ENCODE data around the gene ARHGEF2. TPM values are rescaled to one million over a fixed set of nuclear protein-coding genes. Genes with fewer than 3 reads are reported as not detected.

Gene ARHGEF2
- total and polyA plus RNA-seq, 2 donors (not counting 1 experiment from before 2014, with no cell fraction given), result 241 to 245 TPM

- Histone ChIP-seq H3K4me3 (ENCODE audit: control extremely low read depth in 1 of 5, extremely low read depth in 1 of 5, insufficient read depth in 1 of 5, low read depth in 2 of 5, low read length in 4 of 5) (no peak overlapping the region), H3K4me1 (ENCODE audit: control insufficient read depth in 2 of 2, insufficient read depth in 2 of 2, low read length in 2 of 2) (peaks cover 63 to 84% of the 10 kb centered on the region in 2 donors), H3K9me3 (ENCODE audit: control extremely low read depth in 1 of 3, control insufficient read depth in 2 of 3, insufficient read depth in 1 of 3, low read length in 2 of 3) (no peaks in the 10 kb centered on the region), H3K36me3 (replicated peaks in 1 of 2; ENCODE audit: control extremely low read depth in 1 of 2, control insufficient read depth in 1 of 2, extremely low read depth in 1 of 2, insufficient read depth in 2 of 2, low read length in 1 of 2) (peaks cover 11 to 85% of the 10 kb centered on the region in 2 experiments), H3K9ac (ENCODE audit: low read length) (no peak overlapping the region), H2AFZ (ENCODE audit: insufficient read depth, low read depth, low read length, poor library complexity, severe bottlenecking) (no peak overlapping the region), H3K27ac (ENCODE audit: low read length in 2 of 2) (peak overlapping the region in 1 of 2 donors; percentile 79), H3K27me3 (replicated peaks in 1 of 4; ENCODE audit: control extremely low read depth in 1 of 4, control insufficient read depth in 3 of 4, insufficient read depth in 4 of 4, low read length in 3 of 4) (no peaks in the 10 kb centered on the region), H4K20me1 (ENCODE audit: control insufficient read depth, insufficient read depth, low read length, poor library complexity, severe bottlenecking) (peaks cover 85% of the 10 kb centered on the region), H3K4me2 (replicated peaks; ENCODE audit: low read depth, low read length, poor library complexity, severe bottlenecking) (no peak overlapping the region), H3K79me2 (ENCODE audit: control insufficient read depth, insufficient read depth, low read length) (peaks cover 88% of the 10 kb centered on the region)
- no peaks in the 10 kb centered on the region for H3K9me3 Mint-ChIP-seq (ENCODE audit: insufficient read depth)
- no peak overlapping the region for H3K4me3 Mint-ChIP-seq
- peaks cover 80% of the 10 kb centered on the region for H3K4me1 Mint-ChIP-seq
- WGBS (ENCODE audit: insufficient coverage), result 92% methylated on average over 8 of the region's 9 CpGs
- ChIA-PET POLR2A (interaction anchor here (0.8 to 1.8 kb wide), 2 partner anchors 8 to 15 kb away, joined by 3 to 5 read pairs; no protein-coding TSS in a partner anchor), CTCF (interaction anchor here (0.7 to 5.4 kb wide), 5 partner anchors 11 to 22 kb away, joined by 3 to 39 read pairs (median 4); partner anchors contain the start of gene ARHGEF2)
- no peak for ATAC-seq (ENCODE audit: low read depth)
- TF ChIP-seq EZH2 (IDR thresholded peaks at IDR 0.05; ENCODE audit: borderline replicate concordance, insufficient read depth, low read depth, low read length, poor library complexity, severe bottlenecking), result no peak
- TF ChIP-seq, protein P1, sequence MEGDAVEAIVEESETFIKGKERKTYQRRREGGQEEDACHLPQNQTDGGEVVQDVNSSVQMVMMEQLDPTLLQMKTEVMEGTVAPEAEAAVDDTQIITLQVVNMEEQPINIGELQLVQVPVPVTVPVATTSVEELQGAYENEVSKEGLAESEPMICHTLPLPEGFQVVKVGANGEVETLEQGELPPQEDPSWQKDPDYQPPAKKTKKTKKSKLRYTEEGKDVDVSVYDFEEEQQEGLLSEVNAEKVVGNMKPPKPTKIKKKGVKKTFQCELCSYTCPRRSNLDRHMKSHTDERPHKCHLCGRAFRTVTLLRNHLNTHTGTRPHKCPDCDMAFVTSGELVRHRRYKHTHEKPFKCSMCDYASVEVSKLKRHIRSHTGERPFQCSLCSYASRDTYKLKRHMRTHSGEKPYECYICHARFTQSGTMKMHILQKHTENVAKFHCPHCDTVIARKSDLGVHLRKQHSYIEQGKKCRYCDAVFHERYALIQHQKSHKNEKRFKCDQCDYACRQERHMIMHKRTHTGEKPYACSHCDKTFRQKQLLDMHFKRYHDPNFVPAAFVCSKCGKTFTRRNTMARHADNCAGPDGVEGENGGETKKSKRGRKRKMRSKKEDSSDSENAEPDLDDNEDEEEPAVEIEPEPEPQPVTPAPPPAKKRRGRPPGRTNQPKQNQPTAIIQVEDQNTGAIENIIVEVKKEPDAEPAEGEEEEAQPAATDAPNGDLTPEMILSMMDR (IDR thresholded peaks at IDR 0.05), result no peak
- no peaks in the 10 kb centered on the region for H3K27me3 Mint-ChIP-seq
- peak overlapping the region; percentile 91 for H3K27ac Mint-ChIP-seq
- intact Hi-C loops (cut with micrococcal nuclease), result no loop called here
- no peak for DNase-seq
Measured at GRCh38 chr1:155966135-155966534, 12.2 kb downstream of the ARHGEF2 start.

DNA sequence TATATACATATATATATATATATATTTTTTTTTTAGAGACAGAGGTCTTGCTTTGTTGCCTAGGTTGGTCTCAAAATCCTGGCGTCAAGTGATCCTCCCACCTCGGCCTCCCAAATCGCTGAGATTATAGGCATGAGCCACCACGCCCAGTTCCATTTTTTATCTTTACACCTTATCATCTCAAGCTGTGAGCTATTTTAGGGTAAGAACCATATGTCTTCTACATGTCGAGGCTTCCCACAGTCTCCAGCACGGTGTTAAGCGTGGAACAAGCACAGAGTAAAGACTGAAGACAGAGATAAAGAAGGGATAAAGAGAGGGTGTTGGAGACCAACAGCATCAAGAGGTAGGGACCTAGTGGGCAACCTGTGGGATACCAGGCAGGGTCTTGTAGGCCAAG lies 14.2 kb downstream of the ARHGEF2 start:
- no peaks in the 10 kb centered on the region for H3K9me3 ChIP-seq (ENCODE audit: control extremely low read depth in 1 of 3, control insufficient read depth in 2 of 3, insufficient read depth in 1 of 3, low read length in 2 of 3)
- H3K4me2 ChIP-seq (replicated peaks; ENCODE audit: low read depth, low read length, poor library complexity, severe bottlenecking), result no peak overlapping the region
- 100% methylated on average over 3 of the region's 7 CpGs for WGBS (ENCODE audit: insufficient coverage)
- no peaks in the 10 kb centered on the region for H3K27me3 Mint-ChIP-seq
- H3K27me3 ChIP-seq (replicated peaks in 1 of 4; ENCODE audit: control extremely low read depth in 1 of 4, control insufficient read depth in 3 of 4, insufficient read depth in 4 of 4, low read length in 3 of 4), result no peaks in the 10 kb centered on the region
- H3K4me3 ChIP-seq (ENCODE audit: control extremely low read depth in 1 of 5, extremely low read depth in 1 of 5, insufficient read depth in 1 of 5, low read depth in 2 of 5, low read length in 4 of 5), result no peak overlapping the region
- POLR2A ChIA-PET, result interaction anchor here (4.4 kb wide), 1 partner anchor 14 kb away, joined by 33 read pairs; the partner anchor contains the start of gene ARHGEF2
- CTCF ChIA-PET, result interaction anchor here (0.6 to 4.8 kb wide), 3 partner anchors 19 to 25 kb away, joined by 3 to 33 read pairs (median 5); no protein-coding TSS in a partner anchor
- peaks cover 81% of the 10 kb centered on the region for H3K4me1 Mint-ChIP-seq
- H3K9me3 Mint-ChIP-seq (ENCODE audit: insufficient read depth), result no peaks in the 10 kb centered on the region
- peaks cover 84% of the 10 kb centered on the region for H4K20me1 ChIP-seq (ENCODE audit: control insufficient read depth, insufficient read depth, low read length, poor library complexity, severe bottlenecking)
- H3K79me2 ChIP-seq (ENCODE audit: control insufficient read depth, insufficient read depth, low read length), result peaks cover 87% of the 10 kb centered on the region
- TF ChIP-seq, protein P1 (IDR thresholded peaks at IDR 0.05), result no peak
- no peak for TF ChIP-seq EZH2 (IDR thresholded peaks at IDR 0.05; ENCODE audit: borderline replicate concordance, insufficient read depth, low read depth, low read length, poor library complexity, severe bottlenecking)
- H3K27ac ChIP-seq (ENCODE audit: low read length in 2 of 2), result no peak overlapping the region
- ATAC-seq (ENCODE audit: low read depth) (no peak), DNase-seq (no peak)
- intact Hi-C loops (cut with micrococcal nuclease), result no loop called here
- no peak overlapping the region for H3K4me3 Mint-ChIP-seq
- H2AFZ ChIP-seq (ENCODE audit: insufficient read depth, low read depth, low read length, poor library complexity, severe bottlenecking), result no peak overlapping the region
- no peak overlapping the region for H3K9ac ChIP-seq (ENCODE audit: low read length)
- peaks cover 11 to 92% of the 10 kb centered on the region in 2 experiments for H3K36me3 ChIP-seq (replicated peaks in 1 of 2; ENCODE audit: control extremely low read depth in 1 of 2, control insufficient read depth in 1 of 2, extremely low read depth in 1 of 2, insufficient read depth in 2 of 2, low read length in 1 of 2)
- H3K27ac Mint-ChIP-seq, result peak overlapping the region; percentile 61
- peaks cover 63 to 84% of the 10 kb centered on the region in 2 donors for H3K4me1 ChIP-seq (ENCODE audit: control insufficient read depth in 2 of 2, insufficient read depth in 2 of 2, low read length in 2 of 2)
